ENCODE results near the gene ESAM. TPM values are rescaled to one million over a fixed set of nuclear protein-coding genes. Genes with fewer than 3 reads are reported as not detected.

ESAM gene
- total RNA-seq, 1 donor from 2014 or later = 0.96 TPM

- Mint-ChIP-seq H3K27ac (ENCODE audit: unreplicated experiment) (peak overlapping the region; percentile 64), H3K9me3 (no peaks in the 10 kb centered on the region), H3K36me3 (ENCODE audit: low read depth) (no peaks in the 10 kb centered on the region), H3K27me3 (ENCODE audit: low read depth) (peaks cover 63% of the 10 kb centered on the region), H3K4me1 (peaks cover 22% of the 10 kb centered on the region), H3K4me3 (no peak overlapping the region)
- TF ChIP-seq CTCF (conservative IDR thresholded peaks at IDR 0.05) = no peak
- DNase-seq (ENCODE audit: low read depth, low spot score) = no peak
Observed at GRCh38 chr11:124754309-124754708, 7.8 kb downstream of the ESAM start.

- peaks cover 20% of the 10 kb centered on the region for H3K4me1 Mint-ChIP-seq
- no peak for DNase-seq (ENCODE audit: low read depth, low spot score)
- no peak for TF ChIP-seq CTCF (conservative IDR thresholded peaks at IDR 0.05)
- H3K9me3 Mint-ChIP-seq = no peaks in the 10 kb centered on the region
- peak overlapping the region; percentile 62 for H3K27ac Mint-ChIP-seq (ENCODE audit: unreplicated experiment)
- H3K27me3 Mint-ChIP-seq (ENCODE audit: low read depth) = peaks cover 63% of the 10 kb centered on the region
- no peaks in the 10 kb centered on the region for H3K36me3 Mint-ChIP-seq (ENCODE audit: low read depth)
- no peak overlapping the region for H3K4me3 Mint-ChIP-seq
Observed at GRCh38 chr11:124753624-124754023, 8.5 kb downstream of the ESAM start.

GRCh38 chr11:124753205-124753604 lies 8.9 kb downstream of the ESAM start:
- no peak for DNase-seq (ENCODE audit: low read depth, low spot score)
- Mint-ChIP-seq H3K36me3 (ENCODE audit: low read depth) (no peaks in the 10 kb centered on the region), H3K4me1 (peaks cover 16% of the 10 kb centered on the region), H3K9me3 (no peaks in the 10 kb centered on the region), H3K27ac (ENCODE audit: unreplicated experiment) (no peak overlapping the region), H3K4me3 (no peak overlapping the region), H3K27me3 (ENCODE audit: low read depth) (peaks cover 63% of the 10 kb centered on the region)
- TF ChIP-seq CTCF (conservative IDR thresholded peaks at IDR 0.05) = no peak

- H3K27ac Mint-ChIP-seq (ENCODE audit: unreplicated experiment) = no peak overlapping the region
- no peaks in the 10 kb centered on the region for H3K9me3 Mint-ChIP-seq
- DNase-seq (ENCODE audit: low read depth, low spot score) = no peak
- H3K4me1 Mint-ChIP-seq = peaks cover 14% of the 10 kb centered on the region
- no peaks in the 10 kb centered on the region for H3K36me3 Mint-ChIP-seq (ENCODE audit: low read depth)
- no peak overlapping the region for H3K4me3 Mint-ChIP-seq
- no peak for TF ChIP-seq CTCF (conservative IDR thresholded peaks at IDR 0.05)
- peaks cover 63% of the 10 kb centered on the region for H3K27me3 Mint-ChIP-seq (ENCODE audit: low read depth)
Observed at GRCh38 chr11:124752471-124753102, 9.5 kb downstream of the ESAM start.

GRCh38 chr11:124751741-124752470 lies 10.2 kb downstream of the ESAM start, which contains the start of gene VSIG2:
TSS of gene VSIG2 (minus strand) at chr11:124752255. CDS start at chr11:124752137, 118 bp downstream.
- Mint-ChIP-seq H3K4me1 (peaks cover 19% of the 10 kb centered on the region), H3K27ac (ENCODE audit: unreplicated experiment) (no peak within 1 kb of the TSS), H3K9me3 (no peaks in the 10 kb centered on the region), H3K4me3 (no peak within 1 kb of the TSS), H3K27me3 (ENCODE audit: low read depth) (peaks cover 63% of the 10 kb centered on the region), H3K36me3 (ENCODE audit: low read depth) (no peaks in the 10 kb centered on the region)
- DNase-seq (ENCODE audit: low read depth, low spot score) = no peak
- TF ChIP-seq CTCF (conservative IDR thresholded peaks at IDR 0.05) = no peak

Data from neural crest cell (in vitro differentiated cells).